Ovary (tissue), 9 donors: ENCODE data around the gene P2RY8. TPM values are rescaled to one million over a fixed set of nuclear protein-coding genes. Genes with fewer than 3 reads are reported as not detected.
"Not testable (repeated sequence)": the region's sequence is repeated elsewhere in the genome, so short reads cannot be mapped to it uniquely, and the experiment has no call there.

ENCODE experiments used
- DNase-seq, 5 donors: peaks; one replicate each; pipeline ENCODE4 v3.0.0-alpha.2; 2019 to 2020
- H3K27ac ChIP-seq, 2 donors: fragments of 200-600 bp; one replicate each; pipeline versions ENCODE4 v1.5.1 to v1.8.0; 2019 to 2022
- H3K27me3 ChIP-seq: fragments of 200-600 bp; one replicate; pipeline ENCODE4 v1.8.0; 2022
- H3K36me3 ChIP-seq: fragments of 200-600 bp; sonication (generic); one replicate; pipeline ENCODE4 v1.5.1; 2019
- H3K4me1 ChIP-seq: one replicate; pipeline ENCODE4 v1.8.1; 2013; ENCODE audit warnings: mild to moderate bottlenecking, moderate library complexity; ENCODE audit not compliant: insufficient read depth
- H3K4me3 ChIP-seq: fragments of 200-600 bp; sonication (generic); one replicate; pipeline ENCODE4 v1.5.1; 2017
- H3K9me3 ChIP-seq, 2 donors: fragments of 200-600 bp in 1 of 2; sonication (generic) in 1 of 2; one replicate each; pipeline versions ENCODE4 v1.5.1 to v1.8.1; 2013 to 2019; ENCODE audit warnings: mild to moderate bottlenecking in 1 of 2, moderate library complexity in 1 of 2
- EP300 ChIP-seq: sonication (generic); formaldehyde crosslinking; IDR thresholded peaks from one replicate; pipeline ENCODE4 v1.6.1; 2017; ENCODE audit warnings: antibody characterized with exemption
- POLR2A ChIP-seq: fragments of 450-650 bp; IDR thresholded peaks from one replicate; pipeline ENCODE4 v1.6.1; 2017; ENCODE audit warnings: antibody characterized with exemption, mild to moderate bottlenecking, moderate library complexity
- WGBS, 3 donors: extraction: QIAGEN DNeasy Blood & Tissue Kit in 1 of 3; methylation state at CpG; one replicate each; pipeline versions ENCODE4 v1.1.5 to v1.1.7; 2013 to 2017; 5-methylcytosine and 5-hydroxymethylcytosine counted together
- intact Hi-C, 4 donors: fragments of 100-400 bp; cut with DNase I; formaldehyde crosslinking; loops; one replicate each; pipeline versions ENCODE4 v1.11.0 to v1.15.1; 2022 to 2023
- polyA plus RNA-seq, 2 donors: library from polyadenylated mRNA; stranded (reverse); fragments of 200-250 nt in 1 of 2; fragments of 350-450 nt in 1 of 2; fragmentation: Illumina TruSeq in 1 of 2; extraction: RNeasy Lipid Tissue Mini Kit (QIAGEN cat#74804) in 1 of 2; gene quantifications; one replicate each; pipeline ENCODE4 v1.2.3, GENCODE V29; 2013 to 2014
- total RNA-seq, 7 donors: library from RNA; depleted of rRNA in 2 of 7; stranded (reverse); fragments of >200 nt in 2 of 7; fragmentation: NEBNext Ultra II Directional in 3 of 7; extraction: Animal tissue kit (Norgen Biotek cat#: 25700) in 3 of 7; gene quantifications; one replicate each; pipeline versions ENCODE4 v1.1.0 to v1.2.4, GENCODE V29; 2016 to 2023
- TF ChIP-seq, protein P1 (sequence below), 3 donors: fragments of 450-650 bp in 2 of 3; fragments of 200-600 bp in 1 of 3; IDR thresholded peaks; one replicate each; pipeline versions ENCODE4 v1.5.1 to v1.8.0; 2016 to 2022; ENCODE audit warnings: antibody characterized with exemption in 3 of 3, mild to moderate bottlenecking in 1 of 3
- donor health status: DM: no; HTN: no; CAD: no; lungs with moderate emphysema.
- donor health status: DM: no; HTN: no; CAD: no.
- donor health status: Bipolar disorder and iron deficiency.
- donor health status: DM: yes; HTN: yes; CAD: no.
- donor health status: DM: no; HTN: no; CAD: no.
- donor health status: DM: yes; HTN: yes; CAD: no.

Gene P2RY8
- total and polyA plus RNA-seq, 9 donors: 0.48 to 1.4 (median 0.99) TPM

DNA sequence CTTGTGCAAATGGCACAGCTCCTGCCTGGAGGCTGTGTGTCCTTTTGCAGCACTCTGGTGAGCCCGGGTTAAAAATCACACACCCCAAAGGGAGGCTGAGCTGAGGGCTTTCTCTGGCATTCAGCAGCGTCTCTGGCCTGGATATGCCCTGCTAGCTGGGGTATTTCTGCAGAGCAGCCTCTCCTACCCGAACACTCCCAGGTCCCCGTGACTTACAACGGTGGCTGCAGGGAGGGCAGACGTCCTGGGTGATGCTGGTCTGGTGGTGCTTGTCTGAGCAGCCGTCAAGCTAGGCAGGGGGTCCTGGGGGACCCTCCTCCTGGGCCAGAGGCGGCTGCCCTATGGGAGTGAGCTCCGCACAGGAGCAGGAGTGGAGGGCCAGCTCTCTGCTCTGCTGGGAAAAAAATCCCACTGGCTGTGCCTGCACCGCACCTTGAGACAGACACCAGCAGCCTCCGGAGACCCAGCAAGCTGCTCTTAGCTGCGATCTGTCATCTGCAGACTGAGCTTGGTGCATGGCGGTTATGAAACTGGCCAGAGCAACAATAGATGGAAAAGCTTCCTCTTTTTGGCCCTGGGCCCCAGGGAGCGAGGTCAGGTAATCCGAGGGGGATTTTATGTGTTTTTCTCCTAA lies 43.0 kb downstream of the P2RY8 start:
- Histone ChIP-seq H3K4me3 (no peak overlapping the region), H3K36me3 (no peaks in the 10 kb centered on the region), H3K9me3 (no peaks in the 10 kb centered on the region), H3K27ac (no peak overlapping the region), H3K4me1 (no peaks in the 10 kb centered on the region), H3K27me3 (no peaks in the 10 kb centered on the region)
- DNase-seq: no peak
- intact Hi-C loops: no loop called here
- TF ChIP-seq POLR2A: no peak
- TF ChIP-seq, protein P1, sequence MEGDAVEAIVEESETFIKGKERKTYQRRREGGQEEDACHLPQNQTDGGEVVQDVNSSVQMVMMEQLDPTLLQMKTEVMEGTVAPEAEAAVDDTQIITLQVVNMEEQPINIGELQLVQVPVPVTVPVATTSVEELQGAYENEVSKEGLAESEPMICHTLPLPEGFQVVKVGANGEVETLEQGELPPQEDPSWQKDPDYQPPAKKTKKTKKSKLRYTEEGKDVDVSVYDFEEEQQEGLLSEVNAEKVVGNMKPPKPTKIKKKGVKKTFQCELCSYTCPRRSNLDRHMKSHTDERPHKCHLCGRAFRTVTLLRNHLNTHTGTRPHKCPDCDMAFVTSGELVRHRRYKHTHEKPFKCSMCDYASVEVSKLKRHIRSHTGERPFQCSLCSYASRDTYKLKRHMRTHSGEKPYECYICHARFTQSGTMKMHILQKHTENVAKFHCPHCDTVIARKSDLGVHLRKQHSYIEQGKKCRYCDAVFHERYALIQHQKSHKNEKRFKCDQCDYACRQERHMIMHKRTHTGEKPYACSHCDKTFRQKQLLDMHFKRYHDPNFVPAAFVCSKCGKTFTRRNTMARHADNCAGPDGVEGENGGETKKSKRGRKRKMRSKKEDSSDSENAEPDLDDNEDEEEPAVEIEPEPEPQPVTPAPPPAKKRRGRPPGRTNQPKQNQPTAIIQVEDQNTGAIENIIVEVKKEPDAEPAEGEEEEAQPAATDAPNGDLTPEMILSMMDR (IDR thresholded peaks at IDR 0.05): no peak
- TF ChIP-seq EP300: no peak
- 19 to 36% (median 22%) methylated on average over 14 to 15 of the region's 15 CpGs for WGBS, 3 donors

DNA sequence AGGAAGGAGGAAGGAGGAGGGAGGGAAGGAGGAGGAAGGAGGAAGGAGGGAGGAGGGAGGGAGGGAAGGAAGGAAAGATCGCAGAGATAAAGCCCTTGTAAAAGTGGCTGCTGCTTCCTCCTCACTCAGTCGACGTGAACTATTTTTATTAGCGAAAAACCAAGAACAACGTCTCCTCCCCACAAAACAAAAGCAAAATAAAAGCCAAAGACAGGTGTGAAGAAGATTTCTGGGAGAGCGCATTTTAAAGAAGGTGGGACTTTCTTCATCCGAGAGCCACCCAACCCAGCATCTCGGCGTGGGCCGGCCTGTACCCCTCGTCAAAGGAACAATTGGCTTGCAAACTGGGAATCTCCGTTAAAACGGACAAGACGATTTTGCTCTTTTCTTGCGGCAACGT lies 43.6 kb downstream of the P2RY8 start:
- Histone ChIP-seq H3K4me3 (no peak overlapping the region), H3K9me3 (no peaks in the 10 kb centered on the region)

DNA sequence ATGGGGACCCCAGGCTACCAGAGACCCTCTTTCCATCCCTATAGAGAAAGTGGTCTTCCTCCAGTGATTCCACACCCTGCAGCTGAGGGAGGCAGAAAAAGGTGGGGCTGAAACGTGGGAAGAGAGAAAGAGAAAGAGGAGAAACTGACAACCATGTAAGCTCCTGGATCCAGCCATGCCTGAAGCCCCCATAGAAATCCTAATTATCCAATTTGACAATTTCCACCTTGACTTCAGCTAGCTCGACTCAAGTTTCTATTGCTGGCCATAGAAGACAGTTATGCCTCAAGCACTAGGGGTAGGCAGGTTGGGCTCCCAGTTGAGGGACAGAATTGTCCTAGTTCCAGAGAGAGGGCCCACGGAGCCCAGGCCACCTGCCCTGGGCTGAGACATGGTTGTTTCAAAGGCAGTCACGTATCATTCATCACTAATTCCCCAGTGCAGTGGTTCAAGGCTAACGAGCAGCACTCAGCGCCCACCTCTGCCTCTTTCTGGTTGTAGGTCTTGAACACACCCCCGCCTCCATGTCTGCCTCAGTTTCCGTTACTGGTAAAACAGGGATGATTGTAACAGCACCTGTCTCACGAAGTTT lies 44.5 kb downstream of the P2RY8 start:
- Histone ChIP-seq H3K27me3 (no peaks in the 10 kb centered on the region), H3K4me1 (no peaks in the 10 kb centered on the region), H3K27ac (no peak overlapping the region), H3K9me3 (no peaks in the 10 kb centered on the region), H3K36me3 (no peaks in the 10 kb centered on the region), H3K4me3 (no peak overlapping the region)
- intact Hi-C loops: no loop called here
- 82 to 86% (median 86%) methylated on average over 9 of the region's 9 CpGs for WGBS, 3 donors
- no peak for DNase-seq
- TF ChIP-seq, protein P1 (IDR thresholded peaks at IDR 0.05): no peak
- TF ChIP-seq POLR2A (no peak), EP300 (no peak)

More for the DNA sequence above, 43.6 kb downstream of the P2RY8 start:
- no peak for DNase-seq
- H3K27me3 ChIP-seq: no peaks in the 10 kb centered on the region
- H3K4me1 ChIP-seq: no peaks in the 10 kb centered on the region
- whole genome bisulfite sequencing, 3 donors: 20 to 25% (median 25%) methylated on average over 16 of the region's 16 CpGs
- H3K36me3 ChIP-seq: no peaks in the 10 kb centered on the region
- H3K27ac ChIP-seq: no peak overlapping the region
- intact Hi-C loops: no loop called here
- TF ChIP-seq, protein P1 (IDR thresholded peaks at IDR 0.05): no peak
- TF ChIP-seq EP300 (no peak), POLR2A (no peak)

DNA sequence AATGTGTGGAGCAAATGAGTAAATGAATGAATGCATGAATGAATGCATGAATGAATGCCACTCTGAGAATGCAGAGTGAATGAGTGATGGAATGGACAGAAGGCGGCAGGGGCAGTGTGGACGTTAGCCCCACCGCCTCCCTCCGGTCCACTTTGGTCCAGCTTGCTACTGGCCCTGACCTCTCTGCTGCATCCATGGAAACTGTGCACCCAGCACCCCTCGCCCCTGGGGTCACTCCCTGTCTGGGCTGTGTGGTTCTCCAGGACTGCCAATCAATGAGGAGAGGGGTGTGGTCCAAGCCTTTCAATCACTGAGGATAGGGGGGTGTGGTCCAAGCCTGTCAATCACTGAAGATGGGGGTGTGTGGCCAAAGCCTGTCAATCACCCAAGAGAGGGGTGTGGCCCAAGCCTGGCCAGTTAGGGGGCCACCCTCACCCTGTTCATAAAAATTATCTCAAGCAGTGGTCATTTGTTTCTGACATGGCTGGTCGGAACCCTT lies 45.1 kb downstream of the P2RY8 start:
- DNase-seq: no peak
- H3K4me1 ChIP-seq: no peaks in the 10 kb centered on the region
- H3K27ac ChIP-seq: no peak overlapping the region
- no peaks in the 10 kb centered on the region for H3K9me3 ChIP-seq
- H3K27me3 ChIP-seq: no peaks in the 10 kb centered on the region
- 75 to 82% (median 79%) methylated on average over 6 of the region's 6 CpGs for WGBS, 3 donors
- TF ChIP-seq, protein P1 (IDR thresholded peaks at IDR 0.05): no peak
- TF ChIP-seq POLR2A (no peak), EP300 (no peak)
- no peak overlapping the region for H3K4me3 ChIP-seq
- H3K36me3 ChIP-seq: no peaks in the 10 kb centered on the region
- intact Hi-C loops: no loop called here

DNA sequence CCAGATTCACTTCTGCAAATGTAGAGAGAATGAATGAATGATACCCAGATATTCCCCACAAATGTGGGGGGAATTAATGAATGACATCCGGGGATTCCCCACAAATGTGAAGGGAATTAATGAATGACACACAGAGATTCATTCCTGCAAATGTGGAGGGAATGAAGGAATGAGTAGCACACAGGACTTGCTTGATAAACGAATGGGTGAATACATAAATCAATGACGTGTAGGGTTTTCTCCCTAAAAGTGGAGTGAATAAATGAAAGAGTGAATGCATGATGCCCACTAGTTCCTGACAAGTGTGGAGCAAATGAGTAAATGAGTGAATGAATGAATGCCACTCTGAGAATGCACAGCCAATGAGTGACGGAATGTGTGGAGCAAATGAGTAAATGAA lies 45.7 kb downstream of the P2RY8 start:
- DNase-seq, H3K9me3 ChIP-seq, H3K27ac ChIP-seq, H3K36me3 ChIP-seq, intact Hi-C loops, H3K4me1 ChIP-seq, H3K4me3 ChIP-seq, H3K27me3 ChIP-seq: not testable (repeated sequence)
- 94 to 95% (median 94%) methylated on average over 4 of the region's 4 CpGs for WGBS, 3 donors

DNA sequence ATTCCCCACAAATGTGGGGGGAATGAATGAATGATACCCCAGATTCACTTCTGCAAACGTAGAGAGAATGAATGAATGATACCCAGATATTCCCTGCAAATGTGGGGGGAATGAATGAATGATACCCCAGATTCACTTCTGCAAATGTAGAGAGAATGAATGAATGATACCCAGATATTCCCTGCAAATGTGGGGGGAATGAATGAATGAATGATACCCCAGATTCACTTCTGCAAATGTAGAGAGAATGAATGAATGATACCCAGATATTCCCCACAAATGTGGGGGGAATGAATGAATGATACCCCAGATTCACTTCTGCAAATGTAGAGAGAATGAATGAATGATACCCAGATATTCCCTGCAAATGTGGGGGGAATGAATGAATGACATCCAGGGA lies 46.3 kb downstream of the P2RY8 start:
- DNase-seq, H3K36me3 ChIP-seq, H3K27me3 ChIP-seq, H3K4me1 ChIP-seq, H3K9me3 ChIP-seq, H3K4me3 ChIP-seq, H3K27ac ChIP-seq, intact Hi-C loops: not testable (repeated sequence)
- WGBS, 3 donors: 50 to 100% (median 97%) methylated on average over 1 of the region's 1 CpG

DNA sequence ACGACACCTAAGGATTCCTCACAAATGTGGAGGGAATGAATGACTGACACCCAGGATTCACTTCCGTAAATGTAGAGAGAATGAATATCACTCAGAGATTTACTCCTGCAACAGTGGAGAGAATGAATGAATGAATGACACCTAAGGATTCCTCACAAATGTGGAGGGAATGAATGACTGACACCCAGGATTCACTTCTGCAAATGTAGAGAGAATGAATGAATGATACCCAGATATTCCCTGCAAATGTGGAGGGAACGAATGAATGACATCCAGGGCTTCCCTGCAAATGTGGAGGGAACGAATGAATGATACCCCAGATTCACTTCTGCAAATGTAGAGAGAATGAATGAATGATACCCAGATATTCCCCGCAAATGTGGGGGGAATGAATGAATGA lies 47.6 kb downstream of the P2RY8 start:
- H3K27ac ChIP-seq, H3K36me3 ChIP-seq, H3K4me3 ChIP-seq, DNase-seq, H3K27me3 ChIP-seq, intact Hi-C loops, H3K4me1 ChIP-seq, H3K9me3 ChIP-seq: not testable (repeated sequence)
- 79 to 91% (median 90%) methylated on average over 5 of the region's 5 CpGs for WGBS, 3 donors
